ENCODE measurements around the gene COL27A1. TPM values are rescaled to one million over a fixed set of nuclear protein-coding genes. Genes with fewer than 3 reads are reported as not detected.
"Not testable (repeated sequence)": the region's sequence is repeated elsewhere in the genome, so short reads cannot be mapped to it uniquely, and the experiment has no call there.

Gene COL27A1
- total RNA-seq, 1 donor from 2014 or later: 13.0 TPM

- H3K27me3 ChIP-seq (ENCODE audit: low read depth): no peaks in the 10 kb centered on the region
- no peaks in the 10 kb centered on the region for H3K4me1 ChIP-seq
- no peak for TF ChIP-seq CTCF (IDR thresholded peaks at IDR 0.05)
- H3K9me3 ChIP-seq: no peaks in the 10 kb centered on the region
- DNase-seq (no peak), ATAC-seq (no peak)
- no peak overlapping the region for H3K4me3 ChIP-seq
- H3K27ac ChIP-seq: no peak overlapping the region
- intact Hi-C loops (cut with DNase I): no loop called here
- no peaks in the 10 kb centered on the region for H3K36me3 ChIP-seq
Observed at GRCh38 chr9:114327749-114328148, 172.4 kb downstream of the COL27A1 start.

GRCh38 chr9:114328357-114328820 is 173.1 kb downstream of the COL27A1 start:
- intact Hi-C loops (cut with DNase I); H3K4me3 ChIP-seq; H3K9me3 ChIP-seq; DNase-seq; H3K36me3 ChIP-seq; H3K27me3 ChIP-seq (ENCODE audit: low read depth); H3K4me1 ChIP-seq: not testable (repeated sequence)
- peak overlapping the region; percentile 6 for H3K27ac ChIP-seq
- ATAC-seq: peak in 1 of 2 donors; percentile 0

- H3K27ac ChIP-seq: peak overlapping the region; percentile 6
- DNase-seq; H3K36me3 ChIP-seq; H3K27me3 ChIP-seq (ENCODE audit: low read depth); intact Hi-C loops (cut with DNase I); H3K4me1 ChIP-seq; H3K4me3 ChIP-seq; H3K9me3 ChIP-seq: not testable (repeated sequence)
- peak; percentile 27 to 60 for ATAC-seq
Observed at GRCh38 chr9:114328937-114329624, 173.7 kb downstream of the COL27A1 start.

- ATAC-seq: peak; percentile 76 to 77
- H3K36me3 ChIP-seq; H3K9me3 ChIP-seq; H3K4me3 ChIP-seq; H3K27me3 ChIP-seq (ENCODE audit: low read depth); H3K4me1 ChIP-seq; intact Hi-C loops (cut with DNase I); DNase-seq: not testable (repeated sequence)
- peak within 1 kb of the TSS; percentile 6 for H3K27ac ChIP-seq
Observed at GRCh38 chr9:114329625-114330022, 174.3 kb downstream of the COL27A1 start, which contains the start of gene ORM2. ORM2 (plus strand) TSS chr9:114329869; CDS start chr9:114329905, 36 bp downstream.

GRCh38 chr9:114330636-114331035 is 175.3 kb downstream of the COL27A1 start:
- ATAC-seq (no peak), DNase-seq (no peak)

GRCh38 chr9:114331229-114332195 is 176.2 kb downstream of the COL27A1 start:
- H3K36me3 ChIP-seq: peaks cover 16% of the 10 kb centered on the region
- DNase-seq; H3K27me3 ChIP-seq (ENCODE audit: low read depth); H3K9me3 ChIP-seq; intact Hi-C loops (cut with DNase I); H3K4me3 ChIP-seq; ATAC-seq; H3K4me1 ChIP-seq; H3K27ac ChIP-seq: not testable (repeated sequence)

More at GRCh38 chr9:114330636-114331035, 175.3 kb downstream of the COL27A1 start:
- TF ChIP-seq CTCF (IDR thresholded peaks at IDR 0.05): no peak
- peaks cover 8% of the 10 kb centered on the region for H3K36me3 ChIP-seq
- intact Hi-C loops (cut with DNase I): no loop called here
- no peaks in the 10 kb centered on the region for H3K9me3 ChIP-seq
- no peaks in the 10 kb centered on the region for H3K27me3 ChIP-seq (ENCODE audit: low read depth)
- no peak overlapping the region for H3K4me3 ChIP-seq
- H3K4me1 ChIP-seq: no peaks in the 10 kb centered on the region
- no peak overlapping the region for H3K27ac ChIP-seq

- H3K4me1 ChIP-seq; ATAC-seq; intact Hi-C loops (cut with DNase I); DNase-seq; H3K9me3 ChIP-seq; H3K27ac ChIP-seq; H3K27me3 ChIP-seq (ENCODE audit: low read depth); H3K4me3 ChIP-seq: not testable (repeated sequence)
- H3K36me3 ChIP-seq: peaks cover 27% of the 10 kb centered on the region
Observed at GRCh38 chr9:114332474-114333040, 177.2 kb downstream of the COL27A1 start.

- intact Hi-C loops (cut with DNase I); H3K4me3 ChIP-seq: not testable (repeated sequence)
Observed at GRCh38 chr9:114333718-114334117, 178.4 kb downstream of the COL27A1 start.

More at GRCh38 chr9:114333718-114334117, 178.4 kb downstream of the COL27A1 start:
- peaks cover 38% of the 10 kb centered on the region for H3K36me3 ChIP-seq
- not testable (repeated sequence) for DNase-seq; H3K4me1 ChIP-seq; ATAC-seq; H3K9me3 ChIP-seq; H3K27me3 ChIP-seq (ENCODE audit: low read depth); H3K27ac ChIP-seq
